Measurements from ENCODE around the gene BOD1L1. TPM values are rescaled to one million over a fixed set of nuclear protein-coding genes. Genes with fewer than 3 reads are reported as not detected.

Gene BOD1L1
- total RNA-seq, 1 donor from 2014 or later: 18.4 TPM

- no peak for FAIRE-seq
- H3K4me3 ChIP-seq (ENCODE audit: low read depth, low read length): no peak overlapping the region
- H3K27me3 ChIP-seq (ENCODE audit: control insufficient read depth, insufficient read depth, low read length): peaks cover 57% of the 10 kb centered on the region
- no peaks in the 10 kb centered on the region for H3K36me3 ChIP-seq (ENCODE audit: control insufficient read depth, insufficient read depth, low read length)
- DNase-seq (ENCODE audit: low read depth): no peak
- TF ChIP-seq, protein P1, sequence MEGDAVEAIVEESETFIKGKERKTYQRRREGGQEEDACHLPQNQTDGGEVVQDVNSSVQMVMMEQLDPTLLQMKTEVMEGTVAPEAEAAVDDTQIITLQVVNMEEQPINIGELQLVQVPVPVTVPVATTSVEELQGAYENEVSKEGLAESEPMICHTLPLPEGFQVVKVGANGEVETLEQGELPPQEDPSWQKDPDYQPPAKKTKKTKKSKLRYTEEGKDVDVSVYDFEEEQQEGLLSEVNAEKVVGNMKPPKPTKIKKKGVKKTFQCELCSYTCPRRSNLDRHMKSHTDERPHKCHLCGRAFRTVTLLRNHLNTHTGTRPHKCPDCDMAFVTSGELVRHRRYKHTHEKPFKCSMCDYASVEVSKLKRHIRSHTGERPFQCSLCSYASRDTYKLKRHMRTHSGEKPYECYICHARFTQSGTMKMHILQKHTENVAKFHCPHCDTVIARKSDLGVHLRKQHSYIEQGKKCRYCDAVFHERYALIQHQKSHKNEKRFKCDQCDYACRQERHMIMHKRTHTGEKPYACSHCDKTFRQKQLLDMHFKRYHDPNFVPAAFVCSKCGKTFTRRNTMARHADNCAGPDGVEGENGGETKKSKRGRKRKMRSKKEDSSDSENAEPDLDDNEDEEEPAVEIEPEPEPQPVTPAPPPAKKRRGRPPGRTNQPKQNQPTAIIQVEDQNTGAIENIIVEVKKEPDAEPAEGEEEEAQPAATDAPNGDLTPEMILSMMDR (IDR thresholded peaks at IDR 0.05; ENCODE audit: insufficient read depth, low read length, severe bottlenecking): no peak
These were observed 105.0 kb downstream of the BOD1L1 start for GRCh38 chr4:13522282-13523104.

GRCh38 chr4:13521047-13521446, 106.5 kb downstream of the BOD1L1 start:
- Histone ChIP-seq H3K4me3 (ENCODE audit: low read depth, low read length) (no peak overlapping the region), H3K36me3 (ENCODE audit: control insufficient read depth, insufficient read depth, low read length) (no peaks in the 10 kb centered on the region), H3K27me3 (ENCODE audit: control insufficient read depth, insufficient read depth, low read length) (peaks cover 45% of the 10 kb centered on the region)
- TF ChIP-seq, protein P1 (IDR thresholded peaks at IDR 0.05; ENCODE audit: insufficient read depth, low read length, severe bottlenecking): no peak
- no peak for FAIRE-seq
- DNase-seq (ENCODE audit: low read depth): no peak

Other genes starting within 250 kb of the BOD1L1 start
- gene RAB28, start 143.4 kb downstream of the BOD1L1 start, total RNA-seq: 14.0 and 19.1 TPM in 2 replicates
- gene NKX3-2, start 83.2 kb downstream of the BOD1L1 start, total RNA-seq: under 0.01 TPM in 1 of 2 replicates, not detected in the other